Fibroblast of lung (primary cell): ENCODE measurements around the gene NCOR2. TPM values are rescaled to one million over a fixed set of nuclear protein-coding genes. Genes with fewer than 3 reads are reported as not detected.

Experiments used
- DNase-seq, 2 donors: peaks; one replicate each; pipeline versions ENCODE4 v3.0.0 to v3.0.0-alpha.2; 2010; ENCODE audit warnings: low read depth in 2 of 2
- H2AFZ ChIP-seq: 2 replicates; pipeline ENCODE4 v1.5.1; 2012; ENCODE audit warnings: low read length, control low read depth, inconsistent platforms
- H3K27ac ChIP-seq: 2 replicates; pipeline ENCODE4 v1.5.1; 2011; ENCODE audit warnings: low read length, control low read depth; ENCODE audit not compliant: insufficient read depth
- H3K27me3 ChIP-seq: 2 replicates; pipeline ENCODE4 v1.5.1; 2011; ENCODE audit warnings: mild to moderate bottlenecking, low read length; ENCODE audit not compliant: control insufficient read depth, insufficient read depth
- H3K36me3 ChIP-seq: 2 replicates; pipeline ENCODE4 v1.5.1; 2011; ENCODE audit warnings: low read length; ENCODE audit not compliant: control insufficient read depth, insufficient read depth
- H3K4me1 ChIP-seq: 2 replicates; pipeline ENCODE4 v1.5.1; 2011; ENCODE audit warnings: low read length; ENCODE audit not compliant: control insufficient read depth, insufficient read depth; ENCODE audit errors: extremely low read depth
- H3K4me2 ChIP-seq: 2 replicates; pipeline ENCODE4 v1.5.1; 2011; ENCODE audit warnings: low read length, control low read depth; ENCODE audit not compliant: insufficient read depth; ENCODE audit errors: extremely low read depth
- H3K4me3 ChIP-seq, 4 experiments: fragments of 200-600 bp in 1 of 4; sonication (generic) in 1 of 4; replicated peaks in 1 of 4; 2 replicates each; pipeline ENCODE4 v1.5.1; 2011 to 2016; ENCODE audit warnings: low read length in 4 of 4, low read depth in 3 of 4, mild to moderate bottlenecking in 3 of 4, control low read depth in 2 of 4, inconsistent platforms in 1 of 4, mixed read lengths in 1 of 4; ENCODE audit not compliant: insufficient read depth in 1 of 4; ENCODE audit errors: control extremely low read depth in 1 of 4
- H3K79me2 ChIP-seq: 2 replicates; pipeline ENCODE4 v1.5.1; 2012; ENCODE audit warnings: mild to moderate bottlenecking, low read length, inconsistent platforms; ENCODE audit not compliant: control insufficient read depth, insufficient read depth
- H3K9ac ChIP-seq: 2 replicates; pipeline ENCODE4 v1.5.1; 2011; ENCODE audit warnings: mild to moderate bottlenecking, low read length, control low read depth; ENCODE audit not compliant: insufficient read depth
- H3K9me3 ChIP-seq: 2 replicates; pipeline ENCODE4 v1.5.1; 2012; ENCODE audit warnings: low read depth, low read length; ENCODE audit not compliant: control insufficient read depth, insufficient read depth
- H4K20me1 ChIP-seq: 2 replicates; pipeline ENCODE4 v1.5.1; 2011; ENCODE audit warnings: low read length; ENCODE audit not compliant: control insufficient read depth, insufficient read depth; ENCODE audit errors: extremely low read depth
- EZH2 ChIP-seq: IDR thresholded peaks from 2 replicates; pipeline ENCODE4 v1.5.1; 2012; ENCODE audit warnings: low read length, control low read depth, mild to moderate bottlenecking; ENCODE audit errors: missing control alignments
- polyA plus RNA-seq, 2 donors: library from polyadenylated mRNA; depleted of rRNA in 1 of 2; stranded (reverse) in 1 of 2; unstranded in 1 of 2; fragments of >200 nt; gene quantifications; 2 replicates each; pipeline ENCODE4 v1.2.1, GENCODE V29; 2011 to 2012; ENCODE audit warnings: missing spikeins in 1 of 2
- total RNA-seq: library from RNA; depleted of rRNA; stranded (reverse); fragments of >200 nt; gene quantifications from 2 replicates; pipeline ENCODE4 v1.2.1, GENCODE V29; 2014
- TF ChIP-seq, protein P1 (sequence below), 2 donors: IDR thresholded peaks in 1 of 2; conservative IDR thresholded peaks in 1 of 2; 1 replicate in 1 of 2; 2 replicates in 1 of 2; pipeline ENCODE4 v1.5.1; 2011 to 2012; ENCODE audit warnings: low read length in 2 of 2, control low read depth in 1 of 2, inconsistent platforms in 1 of 2, low read depth in 1 of 2, mild to moderate bottlenecking in 1 of 2

NCOR2 gene
- total and polyA plus RNA-seq, 2 donors (not counting 1 experiment from before 2014, with no cell fraction given): 6.1 to 17.2 TPM

DNA sequence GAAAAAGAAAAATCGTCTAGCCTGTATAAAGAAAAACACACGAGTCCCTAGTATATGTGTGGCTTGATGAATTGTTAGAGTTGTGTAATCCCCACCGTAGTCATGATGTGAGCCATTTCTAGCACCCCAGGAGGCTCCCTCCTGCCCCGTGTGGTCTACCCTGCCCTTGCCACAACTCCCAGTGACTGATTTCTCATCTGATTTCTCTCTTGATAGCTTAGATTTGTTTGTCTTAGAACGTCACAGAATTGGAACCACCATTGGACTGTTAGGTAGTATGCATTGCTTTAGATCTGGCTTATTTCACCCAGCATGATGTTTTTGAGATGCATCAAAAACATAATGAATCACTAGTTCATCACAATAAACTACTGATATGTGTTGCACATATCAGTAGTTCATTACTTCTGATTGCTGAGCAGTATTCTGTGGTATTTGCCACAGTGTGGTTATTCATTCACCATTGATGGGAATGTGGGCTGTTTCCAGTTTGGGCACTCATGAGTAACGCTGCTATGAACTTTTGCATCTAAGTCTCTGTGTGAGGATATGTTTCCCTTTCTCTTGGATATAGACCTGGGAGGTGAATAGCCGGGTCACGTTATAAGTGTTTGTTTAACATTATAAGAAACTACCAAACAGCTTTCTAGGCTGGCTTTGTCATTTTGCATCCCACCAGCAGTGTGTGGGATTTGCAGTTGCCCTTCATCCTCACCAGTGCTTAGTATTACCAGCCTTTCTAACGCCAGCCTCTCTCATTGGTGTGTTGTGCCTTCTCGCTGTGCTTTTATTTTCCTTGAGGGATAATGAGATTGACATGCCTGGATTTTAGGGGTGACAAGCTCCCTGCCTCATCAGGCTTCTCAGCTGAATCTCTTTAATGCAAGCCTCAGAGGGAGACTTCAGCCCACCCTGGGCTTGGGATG, 31.9 kb upstream of the NCOR2 start:
- peak; percentile 56 to 85 for DNase-seq
- no peak overlapping the region for H3K27ac ChIP-seq

DNA sequence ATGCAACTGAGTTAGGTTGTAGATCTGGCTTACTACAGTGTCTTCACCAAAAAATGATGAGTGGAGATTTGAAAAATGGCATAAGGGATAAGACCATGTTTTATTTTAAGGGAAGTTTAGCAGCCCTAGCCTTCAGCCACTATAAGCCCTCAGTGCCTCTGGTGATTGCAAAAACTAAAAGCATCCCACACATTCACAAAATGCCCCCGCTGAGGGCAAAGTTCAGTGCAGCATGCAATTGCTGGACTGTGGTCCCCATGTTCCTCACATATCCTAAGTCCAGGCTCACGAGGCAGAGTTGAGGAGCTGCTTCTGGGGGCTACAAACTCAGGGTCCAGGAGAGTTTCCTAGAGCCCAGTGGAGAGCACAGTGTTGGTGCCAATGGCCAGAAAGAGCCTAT, 29.6 kb upstream of the NCOR2 start:
- H2AFZ ChIP-seq: no peak overlapping the region
- no peak for TF ChIP-seq EZH2
- TF ChIP-seq, protein P1, sequence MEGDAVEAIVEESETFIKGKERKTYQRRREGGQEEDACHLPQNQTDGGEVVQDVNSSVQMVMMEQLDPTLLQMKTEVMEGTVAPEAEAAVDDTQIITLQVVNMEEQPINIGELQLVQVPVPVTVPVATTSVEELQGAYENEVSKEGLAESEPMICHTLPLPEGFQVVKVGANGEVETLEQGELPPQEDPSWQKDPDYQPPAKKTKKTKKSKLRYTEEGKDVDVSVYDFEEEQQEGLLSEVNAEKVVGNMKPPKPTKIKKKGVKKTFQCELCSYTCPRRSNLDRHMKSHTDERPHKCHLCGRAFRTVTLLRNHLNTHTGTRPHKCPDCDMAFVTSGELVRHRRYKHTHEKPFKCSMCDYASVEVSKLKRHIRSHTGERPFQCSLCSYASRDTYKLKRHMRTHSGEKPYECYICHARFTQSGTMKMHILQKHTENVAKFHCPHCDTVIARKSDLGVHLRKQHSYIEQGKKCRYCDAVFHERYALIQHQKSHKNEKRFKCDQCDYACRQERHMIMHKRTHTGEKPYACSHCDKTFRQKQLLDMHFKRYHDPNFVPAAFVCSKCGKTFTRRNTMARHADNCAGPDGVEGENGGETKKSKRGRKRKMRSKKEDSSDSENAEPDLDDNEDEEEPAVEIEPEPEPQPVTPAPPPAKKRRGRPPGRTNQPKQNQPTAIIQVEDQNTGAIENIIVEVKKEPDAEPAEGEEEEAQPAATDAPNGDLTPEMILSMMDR (conservative IDR thresholded peaks at IDR 0.05 in 1 of 2, IDR thresholded peaks at IDR 0.05 in 1 of 2; ENCODE audit: low read depth in 1 of 2, low read length in 2 of 2): no peak
- no peak for DNase-seq

More for the DNA sequence above, 31.9 kb upstream of the NCOR2 start:
- Histone ChIP-seq H3K79me2 (no peaks in the 10 kb centered on the region), H3K4me2 (no peak overlapping the region), H4K20me1 (no peaks in the 10 kb centered on the region), H2AFZ (no peak overlapping the region), H3K27me3 (no peaks in the 10 kb centered on the region), H3K9me3 (no peaks in the 10 kb centered on the region), H3K4me3 (no peak overlapping the region), H3K36me3 (no peaks in the 10 kb centered on the region), H3K9ac (no peak overlapping the region), H3K4me1 (no peaks in the 10 kb centered on the region)
- no peak for TF ChIP-seq EZH2
- TF ChIP-seq, protein P1 (conservative IDR thresholded peaks at IDR 0.05 in 1 of 2, IDR thresholded peaks at IDR 0.05 in 1 of 2; ENCODE audit: low read depth in 1 of 2, low read length in 2 of 2): peak in 1 of 2 donors; percentile 17

DNA sequence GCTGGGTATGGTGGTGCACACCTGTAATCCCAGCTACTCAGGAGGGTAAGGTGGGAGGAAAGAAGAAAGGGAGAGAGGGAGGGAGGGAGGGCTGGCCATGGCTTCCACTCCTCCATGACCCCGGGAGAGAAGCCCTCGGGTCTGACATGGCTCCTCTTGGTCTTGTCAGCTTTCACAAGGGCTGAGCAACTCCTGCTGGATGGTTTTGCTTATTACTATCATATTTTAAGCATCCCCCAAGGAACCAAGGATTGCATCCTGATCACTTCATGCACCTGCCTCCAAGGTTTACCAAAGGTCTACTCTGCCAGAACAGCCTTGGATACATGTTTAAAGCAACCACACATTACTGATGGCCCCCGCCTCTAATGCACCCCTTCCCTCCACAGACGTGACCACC, 28.0 kb upstream of the NCOR2 start:
- no peak for DNase-seq
- Histone ChIP-seq H3K4me3 (no peak overlapping the region), H4K20me1 (no peaks in the 10 kb centered on the region), H3K9me3 (no peaks in the 10 kb centered on the region), H2AFZ (no peak overlapping the region), H3K4me1 (no peaks in the 10 kb centered on the region), H3K79me2 (no peaks in the 10 kb centered on the region), H3K36me3 (no peaks in the 10 kb centered on the region), H3K4me2 (no peak overlapping the region), H3K9ac (no peak overlapping the region), H3K27me3 (no peaks in the 10 kb centered on the region), H3K27ac (no peak overlapping the region)
- TF ChIP-seq, protein P1 (conservative IDR thresholded peaks at IDR 0.05 in 1 of 2, IDR thresholded peaks at IDR 0.05 in 1 of 2; ENCODE audit: low read depth in 1 of 2, low read length in 2 of 2): no peak
- TF ChIP-seq EZH2: no peak

More for the DNA sequence above, 29.6 kb upstream of the NCOR2 start:
- H3K27ac ChIP-seq: no peak overlapping the region
- no peak overlapping the region for H3K4me3 ChIP-seq
- H3K4me1 ChIP-seq: no peaks in the 10 kb centered on the region
- no peak overlapping the region for H3K9ac ChIP-seq
- H3K4me2 ChIP-seq: no peak overlapping the region
- no peaks in the 10 kb centered on the region for H3K27me3 ChIP-seq
- no peaks in the 10 kb centered on the region for H4K20me1 ChIP-seq
- no peaks in the 10 kb centered on the region for H3K79me2 ChIP-seq
- no peaks in the 10 kb centered on the region for H3K9me3 ChIP-seq
- H3K36me3 ChIP-seq: no peaks in the 10 kb centered on the region
